HepG2 (cell line): ENCODE data around the gene NFATC3. TPM values are rescaled to one million over a fixed set of nuclear protein-coding genes. Genes with fewer than 3 reads are reported as not detected.

Experiments used
- ETV5 ChIP-seq: IDR thresholded peaks from 2 replicates; pipeline ENCODE4 v1.6.1; 2018; ENCODE audit warnings: missing biosample characterization, missing genetic modification reagents, inconsistent platforms, borderline replicate concordance
- MEIS2 ChIP-seq: sonication (generic); formaldehyde crosslinking; IDR thresholded peaks from 2 replicates; pipeline ENCODE4 v1.9.0; 2021; ENCODE audit warnings: mild to moderate bottlenecking, missing genetic modification reagents
- NRL ChIP-seq: sonication (generic); formaldehyde crosslinking; IDR thresholded peaks from 2 replicates; pipeline ENCODE4 v1.5.0; 2020; ENCODE audit warnings: missing genetic modification reagents, mild to moderate bottlenecking, moderate library complexity, borderline replicate concordance
- ZBTB8A ChIP-seq: sonication (generic); formaldehyde crosslinking; IDR thresholded peaks from 2 replicates; pipeline ENCODE4 v1.4.0; 2020; ENCODE audit warnings: mild to moderate bottlenecking, low read depth, missing genetic modification reagents, borderline replicate concordance
- ZNF343 ChIP-seq: sonication (generic); formaldehyde crosslinking; IDR thresholded peaks from 2 replicates; pipeline ENCODE4 v1.4.0; 2020; ENCODE audit warnings: mild to moderate bottlenecking, missing genetic modification reagents
- polyA plus RNA-seq, 8 experiments: library from polyadenylated mRNA; depleted of rRNA in 3 of 8; stranded (reverse) in 7 of 8; unstranded in 1 of 8; fragments of >200 nt; fragmentation: Illumina TruSeq in 4 of 8; extraction: Trizol in 4 of 8; gene quantifications; 2 replicates each; pipeline versions ENCODE4 v1.2.1 to v1.2.3, GENCODE V29; 2011 to 2016; ENCODE audit warnings: low read depth in 4 of 8, missing spikeins in 1 of 8, mixed read lengths in 1 of 8; ENCODE audit not compliant: insufficient read depth in 1 of 8
- total RNA-seq, 5 experiments: library from RNA; depleted of rRNA; stranded (reverse); fragments of >200 nt; fragmentation: Illumina TruSeq; extraction: Trizol; gene quantifications; 2 replicates each; pipeline ENCODE4 v1.2.3, GENCODE V29; 2016; ENCODE audit warnings: low read depth in 1 of 5
- TF ChIP-seq, protein P1 (sequence below): sonication (generic); formaldehyde crosslinking; IDR thresholded peaks from 2 replicates; pipeline ENCODE4 v1.5.0; 2020; ENCODE audit warnings: missing genetic modification reagents, mild to moderate bottlenecking, borderline replicate concordance
- TF ChIP-seq, protein P2 (sequence below), 2 experiments: sonication (generic) in 1 of 2; formaldehyde crosslinking in 1 of 2; IDR thresholded peaks; 2 replicates each; pipeline versions ENCODE4 v1.4.0 to v1.6.1; 2016 to 2020; ENCODE audit warnings: borderline replicate concordance in 1 of 2, low read depth in 1 of 2, mild to moderate bottlenecking in 1 of 2, missing genetic modification reagents in 1 of 2
- TF ChIP-seq, protein P3 (sequence below): sonication (generic); formaldehyde crosslinking; IDR thresholded peaks from 2 replicates; pipeline ENCODE4 v1.8.1; 2022; ENCODE audit warnings: mild to moderate bottlenecking, missing genetic modification reagents
- TF ChIP-seq, protein P4 (sequence below): IDR thresholded peaks from 2 replicates; pipeline ENCODE4 v1.6.1; 2012; ENCODE audit warnings: inconsistent platforms
- TF ChIP-seq, protein P5 (sequence below): sonication (generic); formaldehyde crosslinking; IDR thresholded peaks from 2 replicates; pipeline ENCODE4 v1.4.0; 2020; ENCODE audit warnings: missing genetic modification reagents, borderline replicate concordance
- TF ChIP-seq, protein P6 (sequence below): sonication (generic); formaldehyde crosslinking; IDR thresholded peaks from 2 replicates; pipeline ENCODE4 v1.5.0; 2020; ENCODE audit warnings: missing genetic modification reagents

NFATC3 gene
- total and polyA plus RNA-seq, 2 of the 13 experiments (the other 11 are each of a cell fraction or from before 2014, with no cell fraction given), result 52.6 to 62.7 TPM

DNA sequence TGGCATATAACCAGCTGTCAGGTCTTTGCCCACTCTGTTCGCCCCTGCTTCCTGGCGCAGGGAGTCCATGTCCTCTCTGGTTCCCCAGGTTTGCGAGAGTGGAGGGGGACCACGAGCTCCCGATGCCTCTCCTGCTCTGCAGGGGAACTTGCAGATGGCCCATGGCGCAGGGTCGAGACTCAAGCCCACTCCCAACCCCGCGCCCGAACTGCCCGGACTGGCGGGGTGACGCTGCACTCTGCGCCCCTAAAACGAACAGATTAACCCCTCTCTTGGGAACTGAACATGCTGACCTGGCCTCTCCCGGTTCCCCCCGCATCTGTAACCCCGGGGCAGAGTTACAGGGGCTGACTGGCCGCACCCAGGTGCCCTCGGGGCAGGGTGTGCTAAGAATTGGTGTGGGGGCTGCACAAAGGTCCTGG is 159.3 kb downstream of the NFATC3 start (continued):
- TF ChIP-seq, protein P1, sequence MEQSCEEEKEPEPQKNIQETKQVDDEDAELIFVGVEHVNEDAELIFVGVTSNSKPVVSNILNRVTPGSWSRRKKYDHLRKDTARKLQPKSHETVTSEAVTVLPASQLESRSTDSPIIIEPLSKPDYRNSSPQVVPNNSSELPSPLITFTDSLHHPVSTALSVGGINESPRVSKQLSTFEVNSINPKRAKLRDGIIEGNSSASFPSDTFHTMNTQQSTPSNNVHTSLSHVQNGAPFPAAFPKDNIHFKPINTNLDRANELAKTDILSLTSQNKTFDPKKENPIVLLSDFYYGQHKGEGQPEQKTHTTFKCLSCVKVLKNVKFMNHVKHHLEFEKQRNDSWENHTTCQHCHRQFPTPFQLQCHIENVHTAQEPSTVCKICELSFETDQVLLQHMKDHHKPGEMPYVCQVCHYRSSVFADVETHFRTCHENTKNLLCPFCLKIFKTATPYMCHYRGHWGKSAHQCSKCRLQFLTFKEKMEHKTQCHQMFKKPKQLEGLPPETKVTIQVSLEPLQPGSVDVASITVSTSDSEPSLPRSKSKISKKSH (CRISPR knock-in tag), result peak; percentile 79; the same call in 1 of the 2 replicates
- TF ChIP-seq MEIS2 (CRISPR knock-in tag), result 0 out of 2 replicates have a peak, but pooled peaks have one; percentile 7
- TF ChIP-seq, protein P2, sequence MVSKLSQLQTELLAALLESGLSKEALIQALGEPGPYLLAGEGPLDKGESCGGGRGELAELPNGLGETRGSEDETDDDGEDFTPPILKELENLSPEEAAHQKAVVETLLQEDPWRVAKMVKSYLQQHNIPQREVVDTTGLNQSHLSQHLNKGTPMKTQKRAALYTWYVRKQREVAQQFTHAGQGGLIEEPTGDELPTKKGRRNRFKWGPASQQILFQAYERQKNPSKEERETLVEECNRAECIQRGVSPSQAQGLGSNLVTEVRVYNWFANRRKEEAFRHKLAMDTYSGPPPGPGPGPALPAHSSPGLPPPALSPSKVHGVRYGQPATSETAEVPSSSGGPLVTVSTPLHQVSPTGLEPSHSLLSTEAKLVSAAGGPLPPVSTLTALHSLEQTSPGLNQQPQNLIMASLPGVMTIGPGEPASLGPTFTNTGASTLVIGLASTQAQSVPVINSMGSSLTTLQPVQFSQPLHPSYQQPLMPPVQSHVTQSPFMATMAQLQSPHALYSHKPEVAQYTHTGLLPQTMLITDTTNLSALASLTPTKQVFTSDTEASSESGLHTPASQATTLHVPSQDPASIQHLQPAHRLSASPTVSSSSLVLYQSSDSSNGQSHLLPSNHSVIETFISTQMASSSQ (IDR thresholded peaks at IDR 0.05; ENCODE audit: low read depth), result no peak
- TF ChIP-seq, protein P2 (CRISPR knock-in tag; IDR thresholded peaks at IDR 0.05; ENCODE audit: borderline replicate concordance), result no peak
- TF ChIP-seq, protein P3, sequence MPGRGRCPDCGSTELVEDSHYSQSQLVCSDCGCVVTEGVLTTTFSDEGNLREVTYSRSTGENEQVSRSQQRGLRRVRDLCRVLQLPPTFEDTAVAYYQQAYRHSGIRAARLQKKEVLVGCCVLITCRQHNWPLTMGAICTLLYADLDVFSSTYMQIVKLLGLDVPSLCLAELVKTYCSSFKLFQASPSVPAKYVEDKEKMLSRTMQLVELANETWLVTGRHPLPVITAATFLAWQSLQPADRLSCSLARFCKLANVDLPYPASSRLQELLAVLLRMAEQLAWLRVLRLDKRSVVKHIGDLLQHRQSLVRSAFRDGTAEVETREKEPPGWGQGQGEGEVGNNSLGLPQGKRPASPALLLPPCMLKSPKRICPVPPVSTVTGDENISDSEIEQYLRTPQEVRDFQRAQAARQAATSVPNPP (CRISPR knock-in tag), result no peak
- TF ChIP-seq ETV5, result no peak
- TF ChIP-seq NRL (CRISPR knock-in tag), result 0 out of 2 replicates have a peak, but pooled peaks have one; percentile 66
- TF ChIP-seq, protein P4, sequence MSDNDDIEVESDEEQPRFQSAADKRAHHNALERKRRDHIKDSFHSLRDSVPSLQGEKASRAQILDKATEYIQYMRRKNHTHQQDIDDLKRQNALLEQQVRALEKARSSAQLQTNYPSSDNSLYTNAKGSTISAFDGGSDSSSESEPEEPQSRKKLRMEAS, result no peak
- TF ChIP-seq, protein P5, sequence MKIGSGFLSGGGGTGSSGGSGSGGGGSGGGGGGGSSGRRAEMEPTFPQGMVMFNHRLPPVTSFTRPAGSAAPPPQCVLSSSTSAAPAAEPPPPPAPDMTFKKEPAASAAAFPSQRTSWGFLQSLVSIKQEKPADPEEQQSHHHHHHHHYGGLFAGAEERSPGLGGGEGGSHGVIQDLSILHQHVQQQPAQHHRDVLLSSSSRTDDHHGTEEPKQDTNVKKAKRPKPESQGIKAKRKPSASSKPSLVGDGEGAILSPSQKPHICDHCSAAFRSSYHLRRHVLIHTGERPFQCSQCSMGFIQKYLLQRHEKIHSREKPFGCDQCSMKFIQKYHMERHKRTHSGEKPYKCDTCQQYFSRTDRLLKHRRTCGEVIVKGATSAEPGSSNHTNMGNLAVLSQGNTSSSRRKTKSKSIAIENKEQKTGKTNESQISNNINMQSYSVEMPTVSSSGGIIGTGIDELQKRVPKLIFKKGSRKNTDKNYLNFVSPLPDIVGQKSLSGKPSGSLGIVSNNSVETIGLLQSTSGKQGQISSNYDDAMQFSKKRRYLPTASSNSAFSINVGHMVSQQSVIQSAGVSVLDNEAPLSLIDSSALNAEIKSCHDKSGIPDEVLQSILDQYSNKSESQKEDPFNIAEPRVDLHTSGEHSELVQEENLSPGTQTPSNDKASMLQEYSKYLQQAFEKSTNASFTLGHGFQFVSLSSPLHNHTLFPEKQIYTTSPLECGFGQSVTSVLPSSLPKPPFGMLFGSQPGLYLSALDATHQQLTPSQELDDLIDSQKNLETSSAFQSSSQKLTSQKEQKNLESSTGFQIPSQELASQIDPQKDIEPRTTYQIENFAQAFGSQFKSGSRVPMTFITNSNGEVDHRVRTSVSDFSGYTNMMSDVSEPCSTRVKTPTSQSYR (CRISPR knock-in tag), result no peak
- TF ChIP-seq, protein P6, sequence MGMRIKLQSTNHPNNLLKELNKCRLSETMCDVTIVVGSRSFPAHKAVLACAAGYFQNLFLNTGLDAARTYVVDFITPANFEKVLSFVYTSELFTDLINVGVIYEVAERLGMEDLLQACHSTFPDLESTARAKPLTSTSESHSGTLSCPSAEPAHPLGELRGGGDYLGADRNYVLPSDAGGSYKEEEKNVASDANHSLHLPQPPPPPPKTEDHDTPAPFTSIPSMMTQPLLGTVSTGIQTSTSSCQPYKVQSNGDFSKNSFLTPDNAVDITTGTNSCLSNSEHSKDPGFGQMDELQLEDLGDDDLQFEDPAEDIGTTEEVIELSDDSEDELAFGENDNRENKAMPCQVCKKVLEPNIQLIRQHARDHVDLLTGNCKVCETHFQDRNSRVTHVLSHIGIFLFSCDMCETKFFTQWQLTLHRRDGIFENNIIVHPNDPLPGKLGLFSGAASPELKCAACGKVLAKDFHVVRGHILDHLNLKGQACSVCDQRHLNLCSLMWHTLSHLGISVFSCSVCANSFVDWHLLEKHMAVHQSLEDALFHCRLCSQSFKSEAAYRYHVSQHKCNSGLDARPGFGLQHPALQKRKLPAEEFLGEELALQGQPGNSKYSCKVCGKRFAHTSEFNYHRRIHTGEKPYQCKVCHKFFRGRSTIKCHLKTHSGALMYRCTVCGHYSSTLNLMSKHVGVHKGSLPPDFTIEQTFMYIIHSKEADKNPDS, result no peak
- 0 out of 2 replicates have a peak, but pooled peaks have one; percentile 4 for TF ChIP-seq ZNF343 (CRISPR knock-in tag)
- TF ChIP-seq ZBTB8A (CRISPR knock-in tag), result 0 out of 2 replicates have a peak, but pooled peaks have one; percentile 3
